Measurements from ENCODE around the gene TPRA1. TPM values are rescaled to one million over a fixed set of nuclear protein-coding genes. Genes with fewer than 3 reads are reported as not detected.

TPRA1 gene
- total and polyA plus RNA-seq, 9 of the 15 experiments (the other 6 are each of a cell fraction or from before 2014, with no cell fraction given): 0.66 to 21.5 (median 11.1) TPM

GRCh38 chr3:127593178-127593577 lies 2.6 kb upstream of the TPRA1 start (continued):
- TF ChIP-seq ZNF584 (CRISPR knock-in tag; IDR thresholded peaks at IDR 0.05; ENCODE audit: low read depth) (no peak), ZNF830 (CRISPR knock-in tag; IDR thresholded peaks at IDR 0.05) (no peak), NCOR1 (IDR thresholded peaks at IDR 0.05) (peak; percentile 45), ZNF280B (CRISPR knock-in tag; IDR thresholded peaks at IDR 0.05) (no peak), CC2D1A (IDR thresholded peaks at IDR 0.05) (no peak), ARHGAP35 (IDR thresholded peaks at IDR 0.05; ENCODE audit: partially characterized antibody) (no peak), STAT5A (IDR thresholded peaks at IDR 0.05; ENCODE audit: borderline replicate concordance, low read length) (peak; percentile 19; the same call in 1 of the 2 replicates), MGA (IDR thresholded peaks at IDR 0.05) (no peak), ETV1 (tag; conservative IDR thresholded peaks at IDR 0.05; ENCODE audit: low read depth) (no peak), TFAP4 (CRISPR knock-in tag; IDR thresholded peaks at IDR 0.05; ENCODE audit: borderline replicate concordance) (no peak), STAG1 (CRISPR knock-in tag; IDR thresholded peaks at IDR 0.05; ENCODE audit: borderline replicate concordance) (no peak)
